ENCODE results near the gene DUSP8.

The DUSP8 gene

GRCh38 chr11:1532606-1533341, 39.3 kb downstream of the DUSP8 start:
- DNase-seq (ENCODE audit: low read depth in 2 of 2), result no peak

GRCh38 chr11:1532014-1532586, 40.0 kb downstream of the DUSP8 start:
- no peak for DNase-seq (ENCODE audit: low read depth in 2 of 2)

GRCh38 chr11:1531449-1532013, 40.5 kb downstream of the DUSP8 start:
- no peak for DNase-seq (ENCODE audit: low read depth in 2 of 2)

- DNase-seq (ENCODE audit: low read depth in 2 of 2), result no peak
Observed at GRCh38 chr11:1530686-1531448, 41.2 kb downstream of the DUSP8 start.

- no peak for DNase-seq (ENCODE audit: low read depth in 2 of 2)
Observed at GRCh38 chr11:1529774-1530173, 42.3 kb downstream of the DUSP8 start.

GRCh38 chr11:1529286-1529685, 42.8 kb downstream of the DUSP8 start:
- no peak for DNase-seq (ENCODE audit: low read depth in 2 of 2)

GRCh38 chr11:1528710-1529109, 43.4 kb downstream of the DUSP8 start:
- DNase-seq (ENCODE audit: low read depth in 2 of 2), result no peak

GRCh38 chr11:1526785-1527184, 45.3 kb downstream of the DUSP8 start:
- DNase-seq (ENCODE audit: low read depth in 2 of 2), result no peak

GRCh38 chr11:1523779-1524178, 48.3 kb downstream of the DUSP8 start:
- no peak for DNase-seq (ENCODE audit: low read depth in 2 of 2)

- DNase-seq (ENCODE audit: low read depth in 2 of 2), result no peak
Observed at GRCh38 chr11:1523077-1523476, 49.0 kb downstream of the DUSP8 start.

- DNase-seq (ENCODE audit: low read depth in 2 of 2), result no peak
Observed at GRCh38 chr11:1522081-1522424, 50.0 kb downstream of the DUSP8 start.

GRCh38 chr11:1521382-1522080, 50.5 kb downstream of the DUSP8 start:
- DNase-seq (ENCODE audit: low read depth in 2 of 2), result no peak

GRCh38 chr11:1520663-1521267, 51.3 kb downstream of the DUSP8 start:
- no peak for DNase-seq (ENCODE audit: low read depth in 2 of 2)

- no peak for DNase-seq (ENCODE audit: low read depth in 2 of 2)
Observed at GRCh38 chr11:1520209-1520662, 51.8 kb downstream of the DUSP8 start.

GRCh38 chr11:1519028-1520010, 52.8 kb downstream of the DUSP8 start:
- no peak for DNase-seq (ENCODE audit: low read depth in 2 of 2)

GRCh38 chr11:1518301-1518700, 53.8 kb downstream of the DUSP8 start:
- DNase-seq (ENCODE audit: low read depth in 2 of 2), result no peak

GRCh38 chr11:1517117-1518005, 54.7 kb downstream of the DUSP8 start:
- DNase-seq (ENCODE audit: low read depth in 2 of 2), result no peak

GRCh38 chr11:1516273-1517067, 55.6 kb downstream of the DUSP8 start:
- DNase-seq (ENCODE audit: low read depth in 2 of 2), result no peak
